ENCODE measurements around the gene MOG. TPM values are rescaled to one million over a fixed set of nuclear protein-coding genes. Genes with fewer than 3 reads are reported as not detected.
"Not testable (repeated sequence)": the region's sequence is repeated elsewhere in the genome, so short reads cannot be mapped to it uniquely, and the experiment has no call there.

The MOG gene
- polyA plus RNA-seq, 1 donor, result not detected

- no peak for DNase-seq
Observed at GRCh38 chr6:29637247-29637646, 19.6 kb upstream of the MOG start.

- DNase-seq, result no peak
Observed at GRCh38 chr6:29641430-29642148, 15.3 kb upstream of the MOG start.

GRCh38 chr6:29647927-29648642 lies 8.8 kb upstream of the MOG start:
- no peak for DNase-seq

GRCh38 chr6:29649701-29650673 lies 6.9 kb upstream of the MOG start:
- peak; percentile 97 for DNase-seq

GRCh38 chr6:29651413-29652197 lies 5.3 kb upstream of the MOG start:
- DNase-seq, result no peak

- DNase-seq, result no peak
Observed at GRCh38 chr6:29652198-29652584, 4.7 kb upstream of the MOG start.

GRCh38 chr6:29653452-29654038 lies 3.3 kb upstream of the MOG start:
- DNase-seq, result peak; percentile 57

- no peak for DNase-seq
Observed at GRCh38 chr6:29655658-29656057, 1.2 kb upstream of the MOG start.

GRCh38 chr6:29656157-29656556 lies 735 bp upstream of the MOG start:
- no peak for DNase-seq

- no peak for DNase-seq
Observed at GRCh38 chr6:29661071-29661470, 4.2 kb downstream of the MOG start.

GRCh38 chr6:29661502-29662141 lies 4.7 kb downstream of the MOG start:
- not testable (repeated sequence) for DNase-seq

GRCh38 chr6:29663300-29664042 lies 6.6 kb downstream of the MOG start:
- DNase-seq, result no peak

GRCh38 chr6:29665942-29666825 lies 9.3 kb downstream of the MOG start:
- DNase-seq, result no peak

- DNase-seq, result no peak
Observed at GRCh38 chr6:29666826-29667130, 9.9 kb downstream of the MOG start.

- no peak for DNase-seq
Observed at GRCh38 chr6:29667158-29667557, 10.3 kb downstream of the MOG start.

GRCh38 chr6:29671026-29671425 lies 14.1 kb downstream of the MOG start:
- no peak for DNase-seq

- not testable (repeated sequence) for DNase-seq
Observed at GRCh38 chr6:29672116-29672515, 15.2 kb downstream of the MOG start.

- no peak for DNase-seq
Observed at GRCh38 chr6:29673161-29673560, 16.3 kb downstream of the MOG start.

- DNase-seq, result no peak
Observed at GRCh38 chr6:29674008-29674407, 17.1 kb downstream of the MOG start.

Measured in left kidney (tissue), 2 donors.